GM21447 (cell line): ENCODE measurements around the gene SH3GL3.

Experiments used
- ATAC-seq: cut with Tn5 transposase; IDR thresholded peaks from one replicate; pipeline ENCODE4 v1.9.1; 2021; ENCODE audit not compliant: unreplicated experiment

The SH3GL3 gene

DNA sequence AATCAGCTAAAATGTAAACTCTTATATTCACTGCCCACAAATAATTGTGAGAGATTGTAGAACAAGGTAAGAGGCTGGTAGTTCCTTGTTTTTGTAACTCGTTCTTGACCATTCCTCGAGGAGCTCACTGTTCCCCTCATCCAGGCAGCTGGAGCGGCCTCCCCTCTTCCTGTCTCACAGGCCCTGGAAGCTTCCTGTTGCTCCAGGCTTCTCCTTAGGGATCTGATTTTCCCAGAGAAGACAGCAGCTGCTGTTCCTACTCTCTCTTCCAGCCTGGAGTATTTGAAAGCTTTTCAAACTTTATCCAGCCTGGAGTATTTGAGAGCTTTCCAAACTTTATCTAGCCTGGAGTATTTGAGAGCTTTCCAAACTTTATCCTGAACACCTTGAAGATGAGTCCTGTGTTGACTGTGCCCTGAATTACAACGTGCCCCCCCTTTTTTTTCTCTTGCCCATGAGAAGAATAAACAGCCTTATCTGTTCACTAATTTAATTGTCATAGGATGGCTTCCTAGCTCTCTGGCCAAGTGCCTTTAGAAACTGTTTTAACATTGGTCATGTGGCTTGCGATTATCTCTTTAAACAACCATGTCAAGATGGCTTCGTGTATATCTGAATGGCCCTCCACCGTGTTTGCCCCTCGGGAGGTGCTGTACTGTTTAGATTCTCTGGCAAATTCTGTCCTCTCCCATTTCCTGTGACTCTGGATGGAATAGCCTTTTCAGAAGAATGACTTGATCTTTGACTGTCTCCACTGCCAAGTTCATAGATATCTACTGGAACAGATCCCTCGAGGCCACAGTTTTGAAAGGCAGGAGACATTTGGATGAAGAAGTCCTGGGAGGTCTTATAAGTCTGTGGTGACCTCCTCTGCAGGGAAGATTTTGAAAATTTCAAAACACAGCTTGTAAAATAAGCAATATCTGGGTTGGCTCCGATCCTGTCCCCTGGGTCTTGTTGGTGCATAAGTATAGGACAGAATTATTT lies 211.6 kb downstream of the SH3GL3 start:
- ATAC-seq: no peak

DNA sequence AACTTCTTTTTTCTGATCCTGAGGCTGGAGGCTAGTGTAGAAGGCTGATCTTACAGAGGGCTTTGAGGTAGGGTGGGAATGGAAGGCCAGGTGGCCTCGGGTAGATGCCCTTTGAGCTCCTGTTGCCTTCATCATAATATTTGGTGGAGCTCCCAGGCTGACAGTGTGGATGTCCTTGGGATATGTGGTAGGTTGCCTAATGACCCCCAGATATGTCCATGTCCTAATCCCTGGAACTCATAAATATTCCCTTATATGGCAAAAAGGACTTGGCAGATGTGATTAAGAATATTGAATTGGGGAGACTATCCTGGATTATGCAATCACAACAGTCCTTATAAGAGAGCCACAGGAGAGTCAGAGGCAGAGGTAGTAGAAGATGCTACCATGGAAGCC lies 212.3 kb downstream of the SH3GL3 start:
- ATAC-seq: no peak

DNA sequence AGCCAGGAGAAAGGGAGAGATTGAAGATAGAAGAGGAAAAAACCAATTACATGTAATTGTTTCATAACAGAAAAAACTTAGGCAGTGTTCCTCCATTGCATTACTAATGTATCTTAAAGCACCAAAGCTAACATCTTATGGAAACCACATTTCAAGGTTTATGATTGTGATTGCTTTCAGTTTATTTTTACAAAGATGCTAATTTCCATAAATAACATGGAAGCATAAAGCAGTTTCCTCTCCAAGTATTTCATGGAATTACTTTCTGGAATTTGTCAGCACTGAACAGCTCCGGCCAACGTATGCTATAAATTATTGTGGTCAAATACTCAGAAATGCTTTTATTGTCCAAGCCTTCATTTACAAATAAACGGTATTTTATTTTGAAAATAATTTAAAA lies 218.3 kb downstream of the SH3GL3 start:
- ATAC-seq: no peak
